Activated CD8-positive, alpha-beta T cell treated with anti-CD3 and anti-CD28 coated beads for 36 hours (primary cell): ENCODE data around the gene INPP5A. TPM values are rescaled to one million over a fixed set of nuclear protein-coding genes. Genes with fewer than 3 reads are reported as not detected.

Source experiments
- ATAC-seq: fragments of 200-7000 bp; cut with Tn5 transposase; one replicate; pipeline ENCODE4 v1.10.0; 2021; ENCODE audit warnings: mild to moderate bottlenecking, moderate library complexity
- CTCF ChIA-PET: fragments of 350-600 bp; sonication (Branson Sonifier 250); formaldehyde crosslinking; loops from one replicate; lab custom pipeline; 2021; ENCODE audit warnings: antibody characterized with exemption; lab: Charles Lee
- POLR2A ChIA-PET: fragments of 350-600 bp; sonication (Branson Sonifier 250); formaldehyde crosslinking; loops from one replicate; lab custom pipeline; 2021; ENCODE audit warnings: antibody characterized with exemption; lab: Charles Lee
- DNase-seq: peaks from one replicate; pipeline ENCODE4 v3.0.0-alpha.2; 2020
- H3K27ac Mint-ChIP-seq: one replicate; pipeline ENCODE4 v1.8.0; 2021; ENCODE audit warnings: mild to moderate bottlenecking, mixed read lengths
- H3K27me3 Mint-ChIP-seq: one replicate; pipeline ENCODE4 v1.8.0; 2021; ENCODE audit warnings: mixed read lengths
- H3K36me3 Mint-ChIP-seq: one replicate; pipeline ENCODE4 v1.8.0; 2021; ENCODE audit warnings: low read depth, mixed read lengths
- H3K4me1 Mint-ChIP-seq: one replicate; pipeline ENCODE4 v1.8.0; 2021; ENCODE audit warnings: low read depth, mixed read lengths
- H3K4me3 Mint-ChIP-seq: one replicate; pipeline ENCODE4 v1.8.0; 2021; ENCODE audit warnings: mild to moderate bottlenecking, moderate library complexity, mixed read lengths
- H3K9me3 Mint-ChIP-seq: one replicate; pipeline ENCODE4 v1.8.0; 2021; ENCODE audit warnings: mixed read lengths
- intact Hi-C: fragments of 100-400 bp; cut with micrococcal nuclease; formaldehyde crosslinking; loops from one replicate; pipeline ENCODE4 v1.10.0; 2022
- total RNA-seq, 2 experiments: library from RNA; stranded (reverse); gene quantifications; one replicate each; pipeline ENCODE4 v1.2.3, GENCODE V29; 2021
- TF ChIP-seq, protein P1 (sequence below): fragments of 200-600 bp; IDR thresholded peaks from one replicate; pipeline ENCODE4 v1.8.0; 2022; ENCODE audit warnings: antibody characterized with exemption, mild to moderate bottlenecking

INPP5A gene
- total RNA-seq, 2 experiments from 2014 or later: 9.6 to 10.4 TPM

DNA sequence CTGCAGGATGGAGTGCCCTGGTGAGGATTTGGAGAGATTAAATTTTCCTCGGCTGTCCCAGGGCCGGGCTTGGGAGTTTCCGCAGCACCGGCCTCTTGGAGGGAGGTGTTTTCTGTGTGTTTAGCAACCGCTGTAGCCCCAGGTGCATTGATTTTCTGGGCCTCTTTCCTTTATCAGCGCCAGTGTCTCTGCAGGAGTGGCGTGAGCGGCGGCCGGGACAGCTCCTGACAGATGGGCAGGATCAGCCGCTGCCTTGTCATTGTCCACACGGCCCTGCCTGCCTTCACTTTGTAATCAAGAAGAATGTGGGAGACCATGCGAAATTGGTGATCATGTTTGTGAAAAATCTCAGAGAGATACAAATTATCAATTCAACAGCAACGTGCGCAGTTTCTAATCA lies 216.0 kb downstream of the INPP5A start:
- ATAC-seq (no peak), DNase-seq (no peak)
- Mint-ChIP-seq H3K9me3 (peaks cover 8% of the 10 kb centered on the region), H3K36me3 (peaks cover 30% of the 10 kb centered on the region), H3K27ac (no peak overlapping the region), H3K27me3 (no peaks in the 10 kb centered on the region), H3K4me1 (no peaks in the 10 kb centered on the region), H3K4me3 (no peak overlapping the region)
- ChIA-PET CTCF (no interaction called here), POLR2A (no interaction called here)
- intact Hi-C loops: no loop called here
- TF ChIP-seq, protein P1, sequence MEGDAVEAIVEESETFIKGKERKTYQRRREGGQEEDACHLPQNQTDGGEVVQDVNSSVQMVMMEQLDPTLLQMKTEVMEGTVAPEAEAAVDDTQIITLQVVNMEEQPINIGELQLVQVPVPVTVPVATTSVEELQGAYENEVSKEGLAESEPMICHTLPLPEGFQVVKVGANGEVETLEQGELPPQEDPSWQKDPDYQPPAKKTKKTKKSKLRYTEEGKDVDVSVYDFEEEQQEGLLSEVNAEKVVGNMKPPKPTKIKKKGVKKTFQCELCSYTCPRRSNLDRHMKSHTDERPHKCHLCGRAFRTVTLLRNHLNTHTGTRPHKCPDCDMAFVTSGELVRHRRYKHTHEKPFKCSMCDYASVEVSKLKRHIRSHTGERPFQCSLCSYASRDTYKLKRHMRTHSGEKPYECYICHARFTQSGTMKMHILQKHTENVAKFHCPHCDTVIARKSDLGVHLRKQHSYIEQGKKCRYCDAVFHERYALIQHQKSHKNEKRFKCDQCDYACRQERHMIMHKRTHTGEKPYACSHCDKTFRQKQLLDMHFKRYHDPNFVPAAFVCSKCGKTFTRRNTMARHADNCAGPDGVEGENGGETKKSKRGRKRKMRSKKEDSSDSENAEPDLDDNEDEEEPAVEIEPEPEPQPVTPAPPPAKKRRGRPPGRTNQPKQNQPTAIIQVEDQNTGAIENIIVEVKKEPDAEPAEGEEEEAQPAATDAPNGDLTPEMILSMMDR: no peak

DNA sequence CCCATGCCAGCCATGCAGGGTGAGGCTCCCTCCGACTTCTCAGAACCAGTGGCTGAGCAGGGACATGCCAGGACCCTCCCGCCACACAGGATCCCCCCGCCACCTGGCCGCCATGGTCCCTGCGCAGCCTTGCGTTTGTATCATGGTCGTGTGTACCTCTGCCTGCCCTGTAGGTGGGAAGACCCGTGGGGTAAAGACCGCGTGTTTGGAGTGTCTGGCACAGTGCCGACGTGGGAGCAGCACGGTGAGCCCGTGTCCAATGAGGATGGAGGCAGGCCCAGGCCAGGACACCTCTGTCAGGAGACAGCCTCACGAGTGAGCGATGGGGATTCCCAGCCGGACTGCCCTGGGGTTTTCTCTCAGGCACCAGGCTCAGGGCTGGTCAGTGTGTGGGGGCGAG lies 216.5 kb downstream of the INPP5A start:
- POLR2A ChIA-PET: no interaction called here
- Mint-ChIP-seq H3K9me3 (peaks cover 8% of the 10 kb centered on the region), H3K4me1 (no peaks in the 10 kb centered on the region), H3K36me3 (peaks cover 30% of the 10 kb centered on the region), H3K4me3 (no peak overlapping the region), H3K27ac (no peak overlapping the region), H3K27me3 (no peaks in the 10 kb centered on the region)
- ATAC-seq: no peak
- TF ChIP-seq, protein P1: no peak
- DNase-seq: no peak
- CTCF ChIA-PET: no interaction called here
- intact Hi-C loops: no loop called here

DNA sequence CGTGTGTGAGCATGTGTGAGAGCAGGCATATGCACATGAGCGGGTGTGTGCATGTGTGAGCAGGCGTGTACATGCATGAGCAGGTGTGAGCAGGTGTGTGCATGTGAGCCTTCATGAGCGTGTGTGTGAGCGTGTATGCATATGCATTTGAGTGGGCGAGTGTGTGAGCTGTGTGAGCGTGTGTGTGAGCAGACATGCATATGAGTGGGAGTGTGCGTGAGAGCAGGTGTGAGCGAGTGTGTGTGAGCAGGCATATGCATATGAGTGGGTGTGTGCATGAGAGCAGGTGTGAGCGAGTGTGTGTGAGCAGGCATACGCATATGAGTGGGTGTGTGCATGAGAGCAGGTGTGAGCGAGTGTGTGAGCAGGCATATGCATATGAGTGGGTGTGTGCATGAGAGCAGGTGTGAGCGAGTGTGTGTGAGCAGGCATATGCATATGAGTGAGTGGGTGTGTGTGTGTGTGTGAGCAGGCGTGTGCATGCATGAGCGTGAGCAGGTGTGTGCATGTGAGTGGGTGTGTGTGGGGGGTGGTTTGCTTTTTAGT lies 217.7 kb downstream of the INPP5A start:
- Mint-ChIP-seq H3K27ac (no peak overlapping the region), H3K4me3 (no peak overlapping the region), H3K36me3 (peaks cover 29% of the 10 kb centered on the region), H3K9me3 (peaks cover 8% of the 10 kb centered on the region), H3K4me1 (no peaks in the 10 kb centered on the region), H3K27me3 (no peaks in the 10 kb centered on the region)
- DNase-seq: no peak
- ATAC-seq: no peak
- intact Hi-C loops: no loop called here
- CTCF ChIA-PET: no interaction called here
- TF ChIP-seq, protein P1: no peak
- POLR2A ChIA-PET: no interaction called here

DNA sequence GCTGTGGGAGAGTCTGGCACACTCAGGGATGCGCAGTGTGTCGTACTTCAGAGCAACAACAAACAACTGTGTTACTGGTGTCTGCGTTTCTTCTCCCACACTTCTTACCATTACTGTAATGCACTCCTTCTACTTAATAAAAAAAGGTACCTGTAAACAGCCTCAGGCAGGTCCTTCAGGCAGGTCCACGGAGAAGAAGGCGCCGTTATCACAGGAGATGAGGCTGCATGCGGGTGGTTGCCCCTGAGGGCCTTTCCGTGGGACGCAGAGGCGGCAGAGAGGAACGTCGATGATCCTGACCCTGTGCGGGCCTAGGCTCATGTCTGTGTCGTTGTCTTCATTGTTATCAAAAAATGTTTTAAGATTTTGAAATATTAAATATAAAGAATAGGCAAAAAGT lies 219.0 kb downstream of the INPP5A start:
- Mint-ChIP-seq H3K27me3 (no peaks in the 10 kb centered on the region), H3K36me3 (peaks cover 27% of the 10 kb centered on the region), H3K27ac (no peak overlapping the region), H3K4me3 (no peak overlapping the region), H3K9me3 (peaks cover 8% of the 10 kb centered on the region), H3K4me1 (peaks cover 6% of the 10 kb centered on the region)
- ATAC-seq (no peak), DNase-seq (no peak)
- CTCF ChIA-PET: no interaction called here
- TF ChIP-seq, protein P1: no peak
- POLR2A ChIA-PET: no interaction called here
- intact Hi-C loops: no loop called here

DNA sequence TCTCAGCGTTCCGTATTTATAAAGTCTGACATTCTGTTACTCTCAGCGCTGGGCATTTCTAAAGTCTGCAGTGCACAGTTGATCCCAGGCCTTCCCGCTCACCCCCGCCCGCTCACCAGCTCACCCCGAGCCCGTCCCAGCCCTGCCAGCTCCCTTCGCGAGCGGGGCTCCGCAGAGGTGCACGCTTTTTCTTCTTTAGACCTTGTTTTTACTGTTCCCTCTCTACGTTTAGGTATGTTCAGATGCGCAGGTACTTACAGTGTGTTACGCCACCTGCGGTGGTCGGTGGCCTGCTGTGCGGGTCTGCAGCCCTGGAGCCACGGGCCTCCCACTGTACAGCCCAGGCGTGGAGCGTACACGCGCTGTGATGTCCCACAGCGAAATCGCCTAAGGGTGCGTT lies 219.6 kb downstream of the INPP5A start:
- no peak overlapping the region for H3K27ac Mint-ChIP-seq
- ChIA-PET POLR2A (no interaction called here), CTCF (no interaction called here)
- peaks cover 8% of the 10 kb centered on the region for H3K9me3 Mint-ChIP-seq
- H3K27me3 Mint-ChIP-seq: no peaks in the 10 kb centered on the region
- DNase-seq (no peak), ATAC-seq (no peak)
- intact Hi-C loops: no loop called here
- peaks cover 29% of the 10 kb centered on the region for H3K36me3 Mint-ChIP-seq
- no peak overlapping the region for H3K4me3 Mint-ChIP-seq
- TF ChIP-seq, protein P1: no peak
- H3K4me1 Mint-ChIP-seq: peaks cover 10% of the 10 kb centered on the region
